ENCODE results near the gene FLAD1. TPM values are rescaled to one million over a fixed set of nuclear protein-coding genes. Genes with fewer than 3 reads are reported as not detected.

The FLAD1 gene
- total and polyA plus RNA-seq, 2 of the 4 experiments (the other 2 are of a cell fraction), result 26.3 to 37.3 TPM

- Histone ChIP-seq H2AK5ac (ENCODE audit: low read depth, low read length) (peak overlapping the region; percentile 99), H3K79me1 (ENCODE audit: low read depth in 1 of 2, low read length in 2 of 2) (peaks cover 14 to 67% of the 10 kb centered on the region in 2 experiments), H4K91ac (ENCODE audit: insufficient read depth, low read depth, low read length) (peak overlapping the region; percentile 98), H4K20me1 (ENCODE audit: insufficient read depth, low read length) (no peaks in the 10 kb centered on the region), H3K9me1 (ENCODE audit: insufficient read depth, low read length) (peaks cover 12% of the 10 kb centered on the region), H3K56ac (ENCODE audit: extremely low read depth, insufficient read depth, low read length) (peak overlapping the region; percentile 93), H4K5ac (ENCODE audit: low read depth, low read length) (peak overlapping the region; percentile 92), H3K4me2 (ENCODE audit: low read depth, low read length) (peak overlapping the region; percentile 97), H2BK15ac (ENCODE audit: low read depth, low read length) (peak overlapping the region; percentile 89; the same call in 2 of the 3 replicates), H2AK9ac (replicated peaks; ENCODE audit: low read depth, low read length, poor library complexity) (peak overlapping the region; percentile 98), H2BK20ac (ENCODE audit: low read depth, low read length) (peak overlapping the region; percentile 65; the same call in 1 of the 2 replicates), H3K4me1 (ENCODE audit: control insufficient read depth, insufficient read depth, low read length) (peaks cover 21% of the 10 kb centered on the region), H3K27ac (ENCODE audit: insufficient read depth, low read length) (peak overlapping the region; percentile 96), H3K14ac (replicated peaks; ENCODE audit: low read depth, low read length) (peak overlapping the region; percentile 100), H3K9ac (ENCODE audit: low read depth, low read length) (peak overlapping the region; percentile 95), H2BK120ac (ENCODE audit: low read depth, low read length) (peak overlapping the region; percentile 70), H3K4ac (ENCODE audit: low read depth, low read length) (peak overlapping the region; percentile 99), H3K23ac (ENCODE audit: low read depth, low read length) (peak overlapping the region; percentile 99), H3K36me3 (ENCODE audit: control insufficient read depth, insufficient read depth, low read length) (no peaks in the 10 kb centered on the region; the same call in none of the 2 replicates), H2BK5ac (ENCODE audit: low read depth, low read length, poor library complexity, severe bottlenecking) (peak overlapping the region; percentile 91), H2AFZ (replicated peaks; ENCODE audit: low read length, poor library complexity) (peak overlapping the region; percentile 93), H3K18ac (ENCODE audit: low read depth, low read length) (peak overlapping the region; percentile 88), H3K27me3 (ENCODE audit: control insufficient read depth, insufficient read depth, low read length) (no peaks in the 10 kb centered on the region), H3K9me3 (ENCODE audit: control insufficient read depth, insufficient read depth, low read length) (no peaks in the 10 kb centered on the region), H3K4me3 (ENCODE audit: insufficient read depth, low read depth, low read length) (peak overlapping the region; percentile 98), H4K8ac (ENCODE audit: low read depth in 2 of 2, low read length in 2 of 2) (peak overlapping the region; percentile 92 to 98; a peak in 3 of 4 replicates)
- no TSS peak for BruUV-seq (replicated peaks)
- TF ChIP-seq MAZ (IDR thresholded peaks at IDR 0.05; ENCODE audit: borderline replicate concordance, low read depth, low read length) (peak; percentile 54; the same call in 1 of the 2 replicates), ELK1 (IDR thresholded peaks at IDR 0.05; ENCODE audit: borderline replicate concordance, low read depth, low read length) (no peak)
- ChIA-PET CTCF (interaction anchor here (0.6 to 1.6 kb wide), 2 partner anchors 14 to 16 kb away, joined by 3 to 7 read pairs; no protein-coding TSS in a partner anchor), POLR2A (ENCODE audit: unreplicated experiment) (no interaction called here)
- intact Hi-C loops (cut with micrococcal nuclease) (loop anchor here (5.0 kb wide), 1 partner anchor 49 kb away; the partner anchor contains the start of gene ADAM15), dilution Hi-C loops (cut with HindIII; ENCODE audit: low sequenced_read_pairs, unreplicated experiment) (no loop called here), in situ Hi-C loops (cut with MboI; ENCODE audit: low sequenced_read_pairs) (no loop called here)
- ATAC-seq (ENCODE audit: low read depth), result no peak
- no CpG with 5 or more reads among the region's 37 CpGs for WGBS, 2 experiments (ENCODE audit: extremely low coverage in 2 of 2, insufficient read length in 1 of 2)
- no peak for DNase-seq
These were observed 20.2 kb downstream of the FLAD1 start for GRCh38 chr1:155003227-155003765.
